Activated CD4-positive, alpha-beta T cell treated with anti-CD3 and anti-CD28 coated beads, Interleukin-2, amount 50 U/mL, for 4 hours (primary cell): ENCODE measurements around the gene GNGT2.

Experiments used
- DNase-seq, 2 experiments: peaks; one replicate each; pipeline ENCODE4 v3.0.0-alpha.2; 2020

Gene GNGT2

DNA sequence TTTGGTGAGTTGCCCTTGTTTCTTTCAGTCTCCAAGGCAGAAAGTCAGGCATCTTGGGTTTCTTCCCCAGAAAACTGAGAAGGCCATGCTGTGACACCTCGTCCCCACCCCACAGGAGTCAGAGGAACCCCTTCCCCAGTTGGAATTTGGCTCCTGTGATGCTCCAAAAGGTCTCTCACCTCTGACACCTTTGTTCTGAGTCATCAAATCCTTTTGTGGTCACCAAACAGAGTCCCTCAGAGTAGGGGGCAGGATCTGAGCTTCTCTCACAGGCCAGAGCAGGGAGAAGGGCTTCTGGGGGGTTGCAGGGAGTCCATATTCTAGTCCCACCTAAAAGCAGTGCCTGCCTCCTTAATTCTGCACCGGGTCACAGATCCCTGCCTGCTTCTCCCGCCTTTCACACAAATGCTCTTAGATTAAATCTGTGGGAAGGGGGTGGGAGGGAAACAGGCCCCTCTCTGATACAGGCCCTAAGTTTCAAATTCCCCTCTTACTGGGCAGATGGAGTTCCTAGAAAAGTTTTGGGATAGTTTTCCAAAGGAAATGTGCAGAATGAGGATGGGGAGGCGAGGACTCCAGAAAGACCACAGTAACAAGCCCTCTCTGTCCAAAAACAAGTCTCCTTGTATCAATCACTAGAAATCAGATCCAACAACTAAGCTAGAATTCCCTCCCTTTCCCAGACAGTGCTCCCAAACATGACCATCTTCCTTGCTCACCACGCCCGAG lies 18.9 kb upstream of the GNGT2 start:
- DNase-seq: no peak

DNA sequence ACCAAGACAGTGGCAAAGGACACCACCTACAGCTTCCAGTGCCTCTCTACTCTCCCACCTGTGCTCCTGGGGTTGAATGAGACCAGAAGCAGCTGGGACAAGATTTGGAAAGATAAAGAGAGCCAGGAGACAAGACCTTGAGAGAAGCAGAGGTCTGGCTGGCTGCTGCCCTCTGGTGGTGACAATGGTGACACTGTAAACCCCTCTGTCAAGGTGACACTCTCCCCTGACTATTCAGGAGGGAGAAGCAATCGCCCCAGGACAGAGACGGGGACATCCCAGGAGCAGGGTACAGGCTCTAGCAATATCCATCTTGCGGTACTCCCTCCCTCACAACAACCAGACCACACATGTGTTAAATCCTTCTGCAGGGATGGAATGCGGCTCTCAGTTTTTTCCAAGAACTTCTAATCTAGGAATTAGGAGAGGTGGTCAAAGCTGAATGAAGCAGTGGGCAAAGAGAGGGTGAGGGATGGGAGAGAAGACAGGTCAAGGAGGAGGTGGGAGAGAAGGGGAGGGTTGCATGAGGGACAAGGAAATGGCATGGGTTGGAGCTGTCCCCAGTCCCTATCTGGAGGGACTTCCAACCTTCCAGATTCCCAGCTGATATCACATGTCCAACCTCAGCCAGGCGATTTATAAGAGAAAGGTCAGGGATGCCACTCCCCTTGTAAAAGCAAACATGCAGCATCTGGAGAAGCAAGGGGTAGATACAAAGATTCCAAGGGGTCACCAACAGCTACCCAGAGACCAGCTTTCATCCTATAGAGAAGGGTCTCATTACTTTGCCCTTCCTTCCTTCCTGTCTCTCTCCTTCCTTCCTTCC lies 17.3 kb upstream of the GNGT2 start:
- DNase-seq: peak; percentile 76 to 81

DNA sequence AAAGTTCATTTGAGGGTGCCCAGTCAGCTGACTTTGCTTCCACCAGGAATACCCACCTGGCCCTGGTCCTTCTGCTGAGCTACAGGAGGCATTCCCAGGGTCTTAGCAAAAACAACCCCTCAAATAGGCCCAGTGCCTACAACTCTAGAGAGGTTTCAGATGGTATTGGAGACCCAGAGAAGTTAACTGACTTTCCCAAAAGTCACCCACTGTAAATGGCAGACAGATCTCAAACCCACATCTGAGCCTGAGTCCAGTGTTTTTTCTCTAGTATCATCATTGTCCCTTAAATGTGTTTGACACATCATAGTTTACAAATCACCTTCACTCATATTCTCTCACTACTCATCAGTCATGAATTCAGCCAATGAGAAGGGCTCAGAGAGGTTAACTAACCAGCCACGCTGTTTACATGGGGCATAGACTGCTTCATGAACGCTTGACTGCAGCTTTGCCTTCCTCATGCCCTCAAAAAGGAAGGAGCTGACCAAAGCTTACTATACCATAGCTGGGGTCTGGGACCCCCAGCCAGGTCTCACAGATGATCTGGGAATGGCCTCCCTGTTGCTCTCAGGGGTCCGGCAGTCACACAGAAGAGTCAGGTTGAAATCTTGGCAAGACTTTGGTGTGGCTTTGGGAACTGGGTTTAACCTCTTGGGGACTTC lies 16.5 kb upstream of the GNGT2 start:
- DNase-seq: no peak

DNA sequence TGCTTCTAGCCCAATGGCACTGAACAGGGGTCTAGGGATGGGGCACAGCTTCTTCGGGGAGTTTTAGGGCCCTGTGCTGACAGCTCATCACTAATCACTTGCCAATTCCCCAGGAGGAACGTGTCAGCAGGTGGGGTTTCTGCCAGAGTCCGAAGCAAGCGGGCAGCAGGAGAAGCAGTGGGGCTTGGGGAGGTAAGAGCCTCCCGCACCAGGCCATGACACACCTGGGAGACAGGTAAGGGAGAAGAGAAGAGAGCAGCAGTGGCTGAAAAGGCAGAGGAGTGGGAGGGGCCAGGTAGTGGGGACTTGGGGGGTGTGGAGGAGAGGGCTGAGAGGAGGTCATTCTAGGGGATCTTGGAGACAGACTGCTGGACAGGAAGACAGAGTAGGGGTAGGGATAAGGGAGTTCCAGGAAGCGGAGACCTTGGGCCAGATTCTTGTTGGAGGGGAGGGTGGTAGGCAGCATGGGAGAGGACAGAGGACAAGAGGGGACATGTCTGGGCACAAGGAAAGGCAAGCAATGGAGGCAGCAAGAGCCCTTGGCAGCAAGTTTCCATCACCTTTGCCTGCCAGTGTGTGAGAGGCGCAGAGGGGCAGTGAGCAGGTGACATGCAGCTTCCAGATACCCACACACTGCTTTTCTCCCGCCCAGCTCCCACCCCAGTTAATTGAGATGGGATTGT lies 15.3 kb upstream of the GNGT2 start:
- DNase-seq: no peak

DNA sequence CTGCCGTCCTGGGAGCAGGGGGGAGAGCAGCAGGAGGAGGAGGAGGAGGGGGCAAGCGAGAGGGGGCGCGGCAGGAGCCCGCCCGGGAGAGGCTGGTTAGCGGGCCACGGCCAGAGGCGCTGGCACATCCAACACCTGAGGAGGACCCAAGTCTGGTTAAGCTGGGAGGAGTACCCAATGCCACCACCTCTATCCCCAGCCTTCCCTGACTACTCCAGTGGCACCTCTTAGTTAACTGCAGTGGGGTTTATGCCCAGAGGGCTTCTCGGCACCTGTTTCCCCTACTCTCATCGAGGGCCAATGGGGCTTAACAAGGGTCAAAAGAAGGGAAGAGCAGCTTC lies 14.6 kb upstream of the GNGT2 start:
- no peak for DNase-seq

DNA sequence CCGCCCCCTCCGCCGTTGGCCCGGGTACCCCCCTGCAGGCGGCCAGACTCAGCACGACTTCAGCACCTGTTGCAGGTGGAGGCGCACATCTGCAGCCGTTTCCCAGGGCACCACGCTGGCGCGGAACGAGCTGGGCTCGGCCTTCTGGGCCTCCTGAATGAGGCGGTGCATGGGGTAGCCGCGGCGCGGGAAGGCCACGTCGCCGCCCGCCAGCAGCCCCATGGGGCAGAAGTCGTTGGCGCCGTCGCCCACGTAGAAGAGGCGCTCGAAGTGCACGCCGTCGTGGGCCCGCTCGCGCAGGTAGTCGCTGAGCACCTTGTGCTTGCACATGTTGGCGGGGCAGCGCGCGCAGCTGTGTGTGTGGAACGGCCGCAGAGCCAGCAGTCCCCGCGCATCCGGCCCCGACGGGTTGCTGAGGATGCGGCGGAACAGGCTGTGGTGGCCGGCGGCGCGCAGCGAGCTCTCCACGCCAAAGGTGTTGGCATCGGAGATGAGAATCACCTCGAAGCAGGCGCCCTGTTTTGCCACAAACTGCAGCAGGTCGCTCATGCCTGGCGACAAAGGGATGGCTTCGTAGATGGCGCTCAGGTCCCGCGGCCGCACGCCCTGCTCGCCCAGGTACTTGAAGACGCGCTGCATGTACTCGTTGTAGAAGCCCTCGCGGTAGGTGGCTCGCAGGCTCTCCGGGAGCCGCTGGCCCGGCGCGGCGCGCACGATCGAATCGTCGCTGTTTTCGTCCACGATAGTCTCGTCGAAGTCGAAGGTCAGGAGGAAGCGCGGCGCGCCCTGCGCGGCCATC lies 14.0 kb upstream of the GNGT2 start:
- DNase-seq: peak; percentile 30 to 31

DNA sequence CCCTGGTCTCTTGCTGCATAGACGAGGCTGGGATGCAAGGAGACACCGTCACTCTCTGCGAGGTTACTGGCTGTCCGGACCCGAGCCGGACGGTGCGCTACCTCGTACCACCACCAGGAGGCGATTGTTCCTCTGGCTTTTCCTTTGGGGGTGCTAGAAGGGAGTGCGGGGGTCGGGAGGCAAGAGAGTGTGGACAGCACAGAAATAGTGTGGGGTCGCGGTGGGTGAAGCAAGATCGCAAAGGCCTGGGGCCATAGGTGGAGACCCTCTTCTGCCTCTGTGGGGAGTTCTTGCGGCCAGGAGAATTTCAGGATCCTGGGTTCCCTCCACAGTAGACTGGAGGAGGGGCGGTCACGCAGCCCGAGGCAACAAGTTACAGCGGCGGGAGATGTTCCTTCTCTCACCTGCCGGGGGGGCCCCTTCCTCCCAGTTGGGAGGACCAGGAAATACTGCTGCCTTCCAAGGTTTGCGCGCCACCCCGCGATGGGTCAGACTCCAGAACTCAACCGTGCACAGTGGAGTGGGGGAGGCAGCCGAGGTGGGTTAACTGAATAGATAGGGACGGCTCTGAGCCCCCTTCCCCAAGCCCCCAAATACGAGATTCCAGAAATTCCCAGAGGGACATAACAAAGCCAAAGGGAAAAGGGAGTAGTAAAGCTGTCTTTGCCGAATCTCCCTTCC lies 13.3 kb upstream of the GNGT2 start:
- peak; percentile 56 to 70 for DNase-seq

DNA sequence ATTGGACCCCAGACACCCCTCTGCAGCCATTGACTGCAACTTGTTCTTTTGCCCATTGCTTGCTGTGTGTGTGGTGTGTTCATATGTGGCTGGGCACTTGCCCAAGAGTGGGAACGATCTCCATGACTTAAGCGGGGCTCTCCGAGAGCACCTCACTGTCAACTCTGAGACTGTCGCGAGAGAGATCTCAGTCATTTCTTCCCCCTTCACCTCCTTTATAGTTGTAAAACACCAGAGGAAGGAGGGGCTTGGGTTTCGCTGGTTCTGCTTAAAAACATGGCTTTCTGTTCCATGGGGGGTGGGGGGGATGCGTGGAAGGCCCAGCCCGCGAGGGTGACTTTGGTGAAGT lies 12.8 kb upstream of the GNGT2 start:
- no peak for DNase-seq

DNA sequence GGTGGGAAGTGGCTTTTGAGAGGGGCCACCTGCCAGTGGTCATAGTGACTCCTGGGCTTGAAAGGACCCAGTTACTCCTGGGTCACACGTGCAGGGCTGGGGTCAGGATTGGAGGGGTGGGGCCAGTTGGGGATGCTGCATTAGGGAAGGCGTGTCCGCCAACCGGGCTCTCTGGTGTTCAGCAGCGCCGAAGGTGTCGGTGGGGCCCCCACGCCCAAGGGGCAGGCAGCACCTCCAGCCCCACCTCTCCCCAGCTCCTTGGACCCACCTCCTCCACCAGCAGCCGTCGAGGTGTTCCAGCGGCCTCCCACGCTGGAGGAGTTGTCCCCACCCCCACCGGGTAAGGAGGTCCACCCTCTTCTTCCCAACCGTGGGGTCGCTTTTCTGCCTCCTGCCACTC lies 9.6 kb upstream of the GNGT2 start:
- DNase-seq: no peak

DNA sequence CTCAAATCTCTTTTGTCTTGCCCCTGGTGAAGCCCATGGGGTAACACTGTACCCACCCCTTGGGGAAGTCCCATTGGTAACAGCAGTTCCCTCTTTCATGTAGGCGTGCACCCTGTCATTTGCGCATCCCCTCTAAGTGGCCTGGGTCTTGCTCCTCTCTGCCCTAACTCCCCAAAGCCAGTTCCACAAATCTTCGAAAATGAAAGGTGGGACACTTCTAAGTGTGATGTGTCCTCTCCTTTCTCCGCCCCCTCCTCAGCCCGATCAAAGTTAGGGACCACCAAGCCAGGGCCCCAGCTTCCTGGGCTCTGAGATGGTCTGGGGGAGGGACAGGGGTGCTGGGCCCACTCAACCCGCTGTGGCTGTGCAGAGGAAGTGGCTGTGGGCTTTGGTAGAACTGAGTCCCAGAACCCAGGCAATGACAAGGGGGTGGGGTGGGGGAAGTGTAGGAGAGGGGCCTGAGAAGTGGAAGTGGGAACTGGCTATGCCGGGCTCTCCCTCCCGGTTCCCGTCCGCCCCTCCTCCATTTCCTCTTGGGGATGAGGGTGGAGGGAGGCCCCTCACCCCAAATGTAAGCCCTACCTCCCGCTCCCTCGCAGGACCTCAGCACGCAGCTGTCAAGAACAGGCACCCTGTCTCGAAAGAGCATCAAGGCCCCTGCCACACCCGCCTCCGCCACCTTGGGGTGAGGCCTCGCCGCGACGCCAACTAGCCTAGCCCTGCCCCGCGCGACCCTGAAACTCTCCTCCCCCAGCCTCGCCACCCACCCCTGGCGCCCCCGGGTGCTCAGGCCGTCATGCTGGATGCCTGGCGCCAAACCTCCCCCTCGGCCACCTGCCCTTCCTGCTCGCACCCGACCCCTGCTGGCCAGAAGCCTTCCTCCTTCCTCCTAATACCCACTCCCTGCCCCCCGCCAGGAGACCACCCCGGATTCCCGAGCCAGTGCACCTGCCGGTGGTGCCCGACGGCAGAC lies 8.9 kb upstream of the GNGT2 start:
- DNase-seq: no peak

DNA sequence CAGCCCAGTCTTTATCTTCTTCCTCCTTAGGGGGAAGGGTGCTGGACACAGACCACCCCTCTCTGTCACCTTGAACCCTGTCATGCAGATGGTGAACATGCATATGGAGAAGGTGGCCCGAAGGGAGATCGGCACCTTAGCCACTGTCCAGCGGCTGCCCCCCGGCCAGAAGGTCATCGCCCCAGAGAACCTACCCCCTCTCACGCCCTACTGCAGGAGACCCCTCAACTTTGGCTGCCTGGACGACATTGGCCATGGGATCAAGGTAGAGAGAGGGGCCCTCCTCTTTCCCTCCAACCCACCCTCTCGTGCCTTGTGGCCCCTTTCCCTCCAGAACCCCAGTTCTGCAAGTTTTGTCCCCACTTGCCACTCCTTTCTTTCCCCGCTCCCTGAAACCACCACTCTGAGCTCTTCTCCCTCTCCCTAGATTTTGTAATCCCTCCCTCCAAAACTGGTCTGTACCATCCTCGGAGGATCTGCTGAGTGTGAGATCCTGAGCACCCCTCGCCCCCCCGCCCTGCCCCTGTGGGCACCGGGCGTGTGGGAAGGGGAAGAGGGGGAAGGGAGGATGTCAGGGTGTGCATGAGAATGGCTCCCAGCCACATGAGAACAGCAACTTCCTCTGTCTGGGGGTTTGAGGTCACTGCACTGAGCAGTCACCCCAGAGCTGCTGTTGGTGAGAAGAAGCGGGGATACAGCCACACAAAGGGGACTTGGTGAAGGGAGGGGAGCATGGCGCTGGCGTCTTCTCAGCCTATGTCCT lies 7.5 kb upstream of the GNGT2 start:
- DNase-seq: peak; percentile 35 to 43

DNA sequence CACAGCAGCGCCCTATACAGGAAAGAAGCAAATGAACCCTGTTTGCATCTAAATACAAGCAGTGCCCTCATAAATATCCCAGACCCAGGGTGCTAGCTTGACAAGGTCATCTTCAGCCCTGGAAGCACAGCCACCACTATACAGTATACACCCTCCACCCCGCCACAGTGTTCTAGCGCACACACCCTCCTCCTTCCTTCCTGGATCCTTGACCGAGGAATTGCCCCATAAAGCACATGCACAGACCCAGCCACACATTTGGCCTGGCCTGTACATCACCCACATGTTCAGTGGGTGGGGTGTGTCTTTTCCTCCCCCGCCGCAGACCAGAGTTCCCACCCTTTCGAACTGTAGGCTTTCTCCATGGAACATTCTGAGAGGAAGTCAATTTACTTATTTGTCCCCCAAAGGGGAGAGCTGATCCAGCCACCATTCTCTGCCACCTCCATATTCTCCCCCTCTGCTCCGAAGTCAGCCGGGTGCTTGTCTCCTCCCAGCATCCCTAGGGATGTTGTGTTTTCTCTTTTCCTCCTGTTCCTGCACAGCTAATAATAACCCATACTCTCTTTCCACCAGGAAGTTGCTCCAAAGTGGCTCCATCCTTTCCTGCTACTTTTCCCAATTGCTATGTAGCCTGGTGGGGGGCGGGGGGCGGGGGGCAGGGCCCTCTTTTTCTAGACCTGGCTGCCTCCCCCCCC lies 6.7 kb upstream of the GNGT2 start:
- no peak for DNase-seq

DNA sequence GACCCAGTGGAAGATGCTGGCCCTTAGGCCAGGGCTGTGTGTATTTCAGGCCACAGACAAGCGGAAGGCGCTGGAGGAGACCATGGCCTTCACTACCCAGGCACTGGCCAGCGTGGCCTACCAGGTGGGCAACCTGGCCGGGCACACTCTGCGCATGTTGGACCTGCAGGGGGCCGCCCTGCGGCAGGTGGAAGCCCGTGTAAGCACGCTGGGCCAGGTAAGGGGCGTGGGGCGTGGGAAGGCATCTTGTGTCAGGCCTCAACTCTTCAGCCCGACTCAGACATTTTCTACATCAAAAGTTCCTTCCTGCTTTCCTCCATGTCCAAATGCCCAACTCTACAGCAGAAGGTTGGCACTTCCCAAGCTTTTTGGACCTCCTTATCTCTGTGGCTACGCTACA lies 6.1 kb upstream of the GNGT2 start:
- no peak for DNase-seq

DNA sequence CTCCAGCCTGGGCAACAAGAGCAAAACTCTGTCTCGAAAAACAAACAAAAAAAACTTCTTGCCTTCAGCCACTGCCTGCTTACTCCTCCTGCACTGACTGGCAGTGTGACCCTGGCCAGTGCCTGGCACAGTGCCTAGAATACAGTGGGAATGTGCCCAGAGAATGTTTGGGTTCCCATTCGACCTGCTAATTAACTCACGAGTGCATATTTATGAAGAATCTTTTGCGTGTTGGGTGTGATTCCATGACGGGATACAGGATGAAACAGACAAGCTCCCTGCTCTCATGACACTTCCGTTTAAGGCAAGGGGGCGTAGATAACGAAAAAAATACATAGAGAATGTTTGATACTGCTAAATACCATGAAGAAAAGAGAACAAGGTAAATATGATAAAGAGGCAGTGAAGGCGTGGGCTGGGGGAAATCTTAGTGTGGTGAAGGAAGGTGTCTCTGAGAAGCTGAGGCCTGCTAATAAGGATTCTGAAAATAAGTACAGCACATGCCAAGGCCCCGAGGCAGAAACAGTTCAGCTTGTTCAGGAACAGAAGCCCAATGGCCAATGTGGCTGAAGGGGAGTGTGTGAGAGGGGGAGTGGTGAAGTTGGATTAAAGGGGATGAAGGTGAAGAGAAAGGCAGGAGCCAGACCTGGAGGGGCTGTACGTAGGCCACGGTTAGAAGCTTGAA lies 4.4 kb upstream of the GNGT2 start:
- DNase-seq: no peak

DNA sequence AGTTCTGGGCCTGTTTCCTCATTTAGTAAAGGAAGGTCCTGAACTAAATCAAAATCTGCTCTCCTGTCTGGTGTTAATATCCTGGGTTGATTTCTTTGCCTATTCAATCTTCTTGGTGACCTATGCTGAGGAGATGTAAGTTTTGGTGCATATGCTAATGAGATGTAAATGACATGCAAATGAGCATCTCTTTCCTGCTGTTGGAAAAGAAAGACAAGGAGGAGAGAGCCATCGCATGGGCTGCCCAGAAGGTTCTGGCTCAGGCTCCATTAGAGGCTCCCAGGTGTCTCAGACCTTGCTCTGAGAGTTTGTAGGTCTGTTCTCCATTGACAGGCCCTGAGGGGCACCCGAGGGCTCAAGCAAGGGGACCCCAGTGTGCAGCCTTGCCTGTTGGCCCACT lies 3.5 kb upstream of the GNGT2 start:
- no peak for DNase-seq

DNA sequence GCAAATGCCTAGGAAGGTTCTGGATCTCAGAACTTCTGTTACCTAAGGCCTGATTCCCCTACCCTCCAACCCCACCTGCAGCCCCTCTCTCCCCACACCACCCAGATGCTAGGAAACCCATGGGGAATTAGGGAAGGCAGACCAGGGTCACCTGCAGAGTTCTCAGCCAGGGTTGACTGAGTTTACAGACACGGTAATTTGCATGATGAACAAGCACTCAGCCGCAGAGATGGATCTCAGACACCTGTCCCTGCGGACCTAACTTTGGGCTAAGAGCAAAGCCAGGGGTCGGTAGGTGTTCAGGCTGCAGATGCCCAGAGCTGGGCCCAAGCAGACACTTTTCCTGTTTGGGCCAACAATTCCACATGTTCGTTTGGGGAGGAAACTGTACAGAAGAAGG lies 3.0 kb upstream of the GNGT2 start:
- DNase-seq: no peak

DNA sequence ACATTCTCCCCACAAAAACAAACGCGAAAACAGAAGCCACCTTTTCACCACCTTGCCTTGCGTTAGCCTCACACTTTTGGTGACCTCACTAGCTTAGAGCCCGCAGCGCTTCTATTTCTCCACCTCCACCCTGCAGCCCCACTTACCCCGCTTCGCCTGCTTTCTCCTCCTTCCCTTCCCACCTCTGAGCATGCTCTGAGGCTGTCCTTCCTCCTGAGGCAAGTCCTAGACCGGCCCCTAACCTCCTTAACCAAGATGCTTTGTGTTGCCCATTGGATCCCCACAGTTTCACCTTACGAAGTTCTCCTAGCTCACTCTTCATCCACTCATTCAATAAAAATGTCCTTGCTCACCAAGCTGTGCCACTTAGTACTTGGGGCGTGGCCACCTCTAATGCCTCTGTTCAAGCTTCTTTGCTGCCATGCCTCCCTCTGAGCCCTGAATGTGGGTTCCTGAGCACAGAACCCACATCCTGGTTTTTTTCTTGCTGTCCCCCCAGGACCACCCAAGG lies 1.3 kb downstream of the GNGT2 start:
- no peak for DNase-seq

DNA sequence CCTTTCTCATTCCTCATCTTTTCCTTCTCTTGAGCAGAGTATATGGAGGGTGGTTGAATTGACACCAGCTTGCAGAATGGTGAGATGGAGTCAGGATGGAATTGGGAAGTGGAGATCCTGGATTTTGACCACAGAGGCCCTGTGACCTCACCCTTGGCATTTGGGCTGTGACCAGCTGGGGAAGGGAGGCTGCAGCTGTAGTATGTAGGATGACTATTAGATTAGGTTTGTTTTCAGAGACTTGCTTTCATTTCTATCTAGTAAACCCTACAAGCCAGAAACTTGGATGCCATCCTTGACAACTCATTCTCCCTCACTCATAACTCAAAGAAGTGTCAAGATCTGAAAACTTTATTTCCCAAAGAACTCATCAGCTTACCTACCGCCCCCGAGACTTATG lies 5.9 kb downstream of the GNGT2 start:
- DNase-seq: no peak

DNA sequence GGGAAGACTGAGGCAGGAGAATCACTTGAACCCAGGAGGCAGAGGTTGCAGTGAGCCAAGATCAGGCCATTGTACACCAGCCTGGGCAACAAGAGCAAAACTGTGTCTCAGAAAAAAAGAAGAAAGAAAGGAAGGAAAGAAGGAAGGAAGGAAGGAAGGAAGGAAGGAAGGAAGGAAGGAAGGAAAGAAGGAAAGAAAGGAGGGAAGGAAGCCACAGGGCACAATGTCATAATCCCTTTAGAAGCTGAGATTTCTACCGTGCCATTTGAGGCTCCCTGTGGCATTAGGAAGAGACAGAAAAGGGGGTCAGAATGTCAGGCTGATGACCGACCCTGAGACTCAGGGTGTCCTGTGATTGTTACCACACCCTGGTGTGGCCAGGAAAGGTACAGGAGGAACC lies 6.6 kb downstream of the GNGT2 start:
- no peak for DNase-seq
